Activated T-cell treated with anti-CD3 and anti-CD28 coated beads for 24 hours (primary cell): ENCODE results near the gene NRL.

Experiments
- DNase-seq: peaks from one replicate; pipeline ENCODE4 v3.0.0-alpha.2; 2020; ENCODE audit warnings: low read depth

The NRL gene

DNA sequence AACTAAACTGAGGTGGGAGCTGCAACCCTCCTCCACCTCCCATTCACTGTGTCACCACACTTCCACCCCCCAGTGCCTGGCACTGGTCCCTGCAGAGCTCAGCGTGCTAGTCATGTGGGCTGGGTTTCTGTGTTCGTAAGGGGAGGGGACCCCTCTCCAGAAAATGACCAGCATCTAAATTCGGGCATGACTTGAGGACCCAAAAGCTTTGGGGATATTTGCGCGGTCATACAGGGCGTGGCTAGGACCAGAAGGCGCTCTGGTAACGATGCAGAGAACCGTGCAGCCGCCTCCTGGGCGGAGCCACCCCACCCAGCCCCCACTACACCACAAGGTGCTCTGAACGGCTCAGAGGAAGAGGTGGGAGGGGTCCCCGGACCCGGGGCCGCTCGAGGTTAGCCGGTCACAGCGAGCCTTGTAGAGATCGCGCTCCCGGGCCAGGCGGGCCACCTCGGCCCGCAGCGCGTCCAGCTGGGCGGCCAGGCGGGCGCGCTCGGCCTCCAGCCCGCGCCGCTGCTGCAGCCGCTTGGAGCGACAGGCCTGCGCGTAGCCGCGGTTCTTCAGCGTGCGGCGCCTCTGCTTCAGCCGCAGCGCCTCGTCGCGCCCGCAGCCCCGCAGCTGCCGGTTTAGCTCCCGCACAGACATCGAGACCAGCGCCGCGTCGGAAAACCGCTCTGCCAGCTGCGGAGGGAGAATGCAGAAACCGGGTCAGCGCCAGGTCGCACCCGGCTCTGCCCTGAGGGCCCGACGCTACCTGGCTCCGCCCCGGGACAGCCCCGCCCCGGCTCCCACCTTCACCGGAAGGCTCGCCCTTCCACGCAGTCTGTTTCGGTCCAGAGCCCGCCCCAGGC is 33.6 kb downstream of the NRL start:
- peak; percentile 65 for DNase-seq

DNA sequence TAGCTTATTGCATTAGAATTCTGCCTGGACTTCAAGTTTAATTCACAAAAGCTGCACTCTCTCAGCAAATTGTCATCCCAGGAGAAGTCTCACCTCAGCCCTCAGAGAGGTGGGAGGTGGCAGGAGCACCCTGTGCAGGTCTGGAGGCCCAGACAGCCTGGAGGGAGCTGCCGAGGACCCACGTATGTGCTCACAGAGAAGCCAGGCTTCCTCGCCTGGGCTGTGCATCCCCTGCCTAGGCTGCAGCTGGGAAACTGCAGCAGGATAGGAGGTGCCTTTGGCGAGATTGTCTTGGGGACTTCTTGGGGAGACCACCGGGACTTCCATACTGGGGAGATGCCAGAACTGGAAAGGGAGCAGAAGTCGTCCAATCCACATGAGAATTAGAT is 34.6 kb downstream of the NRL start:
- no peak for DNase-seq

DNA sequence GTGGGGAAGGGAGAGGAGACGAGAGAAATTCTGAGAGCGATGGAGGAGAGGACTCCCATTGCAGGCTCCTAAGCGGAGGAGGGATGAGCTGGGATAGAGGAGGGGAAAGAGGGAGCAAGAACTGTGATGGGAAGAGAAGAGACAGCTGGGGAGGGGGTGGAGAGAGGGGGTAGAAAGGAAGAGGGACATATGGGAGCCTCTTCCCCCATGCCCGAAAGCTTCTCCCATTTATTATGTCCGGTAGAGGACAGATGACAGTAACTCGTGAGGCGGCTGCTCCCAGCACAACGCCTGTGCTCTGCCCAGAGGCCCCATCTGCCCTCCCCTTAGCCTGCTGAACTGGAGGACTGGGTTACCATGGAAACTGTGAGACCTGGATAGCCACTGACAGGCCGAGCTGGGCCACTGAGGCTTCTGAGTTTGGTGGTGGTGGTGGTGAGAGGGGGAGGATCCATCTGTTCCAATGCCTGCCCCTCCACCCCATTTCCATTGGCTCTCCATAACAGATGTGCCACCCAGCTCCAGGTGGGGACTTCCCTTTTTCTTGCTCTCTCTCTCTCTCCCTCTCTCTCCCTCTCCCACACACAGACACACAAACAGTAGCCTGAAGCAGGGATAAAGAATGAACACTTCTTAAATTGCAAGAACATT is 35.1 kb downstream of the NRL start:
- no peak for DNase-seq

DNA sequence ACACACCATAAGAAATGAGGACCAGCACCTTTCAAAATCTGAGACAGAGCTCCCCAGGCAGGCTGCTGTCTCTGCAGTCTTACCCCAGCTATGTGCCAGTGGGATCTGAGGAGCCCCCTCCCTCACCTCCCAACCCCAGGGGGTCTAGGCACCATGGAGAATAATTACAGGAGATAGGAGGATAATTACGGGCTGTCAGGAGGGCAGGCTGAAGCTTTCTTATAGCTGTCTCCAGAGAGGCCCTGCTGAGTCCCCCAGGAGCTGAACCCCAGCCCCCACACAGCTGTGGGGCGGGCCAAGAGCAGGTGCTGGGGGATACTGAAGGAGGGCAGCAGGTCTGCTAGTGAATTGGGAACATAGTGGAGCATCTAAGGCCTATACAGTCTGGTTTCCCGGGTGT is 36.6 kb downstream of the NRL start:
- no peak for DNase-seq

DNA sequence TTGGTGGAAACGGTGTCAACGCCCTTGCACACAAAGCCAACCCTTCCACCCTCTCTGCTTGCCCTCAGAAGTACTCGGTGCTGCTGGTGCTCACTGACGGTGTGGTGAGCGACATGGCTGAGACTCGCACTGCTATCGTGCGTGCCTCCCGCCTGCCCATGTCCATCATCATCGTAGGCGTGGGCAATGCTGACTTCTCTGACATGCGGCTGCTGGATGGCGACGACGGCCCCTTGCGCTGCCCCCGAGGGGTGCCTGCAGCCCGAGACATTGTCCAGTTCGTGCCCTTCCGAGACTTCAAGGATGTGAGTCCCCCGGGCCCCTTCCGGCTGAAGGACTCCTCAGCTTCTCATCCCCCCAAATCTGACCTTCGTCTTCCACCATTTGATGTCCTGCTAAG is 37.7 kb downstream of the NRL start:
- DNase-seq, result no peak

DNA sequence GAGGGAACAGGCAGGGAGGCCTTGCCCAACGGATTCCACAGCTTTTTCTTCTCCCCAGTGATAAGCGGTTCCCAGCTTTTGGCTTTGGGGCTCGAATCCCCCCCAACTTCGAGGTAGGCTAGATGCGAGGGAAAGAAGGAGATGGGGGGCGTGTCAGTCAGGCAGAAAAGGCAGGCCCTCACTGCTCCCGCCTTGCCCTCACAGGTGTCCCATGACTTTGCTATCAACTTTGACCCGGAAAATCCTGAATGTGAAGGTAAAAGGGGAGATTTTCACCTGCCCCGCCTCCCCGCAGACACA is 38.5 kb downstream of the NRL start:
- no peak for DNase-seq

DNA sequence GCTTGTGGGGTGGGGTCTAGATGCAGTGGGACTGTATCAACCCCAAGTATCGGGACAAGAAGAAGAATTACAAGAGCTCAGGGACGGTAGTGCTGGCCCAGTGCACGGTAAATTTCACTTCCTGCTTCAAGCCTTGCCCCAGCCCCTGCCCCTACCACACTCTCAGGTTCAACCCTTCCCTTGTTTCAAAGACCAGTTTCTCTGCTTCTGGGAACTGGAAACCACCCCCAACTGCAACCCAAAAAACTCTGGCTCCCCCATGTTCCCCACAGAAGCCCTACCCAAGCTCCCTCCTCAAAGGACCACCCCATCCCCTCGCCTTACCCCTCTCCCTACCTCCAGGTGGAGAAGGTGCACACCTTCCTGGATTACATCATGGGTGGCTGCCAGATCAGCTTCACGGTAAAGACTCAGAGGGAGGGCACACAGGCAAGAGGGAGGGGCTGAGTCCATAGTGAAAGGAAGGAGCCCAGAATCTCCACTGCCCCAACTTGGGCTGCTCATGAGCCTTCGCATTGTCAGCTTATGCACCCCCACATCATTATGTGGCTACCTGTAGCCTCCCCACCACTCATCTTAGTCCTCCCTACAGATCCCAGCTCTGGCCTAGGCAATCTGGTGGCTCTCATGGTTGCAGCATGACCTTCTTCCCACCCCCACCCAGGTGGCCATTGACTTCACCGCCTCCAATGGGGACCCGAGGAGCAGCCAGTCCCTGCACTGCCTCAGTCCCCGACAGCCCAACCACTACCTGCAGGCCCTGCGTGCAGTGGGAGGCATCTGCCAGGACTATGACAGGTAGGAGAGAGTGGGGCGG is 39.1 kb downstream of the NRL start:
- no peak for DNase-seq

DNA sequence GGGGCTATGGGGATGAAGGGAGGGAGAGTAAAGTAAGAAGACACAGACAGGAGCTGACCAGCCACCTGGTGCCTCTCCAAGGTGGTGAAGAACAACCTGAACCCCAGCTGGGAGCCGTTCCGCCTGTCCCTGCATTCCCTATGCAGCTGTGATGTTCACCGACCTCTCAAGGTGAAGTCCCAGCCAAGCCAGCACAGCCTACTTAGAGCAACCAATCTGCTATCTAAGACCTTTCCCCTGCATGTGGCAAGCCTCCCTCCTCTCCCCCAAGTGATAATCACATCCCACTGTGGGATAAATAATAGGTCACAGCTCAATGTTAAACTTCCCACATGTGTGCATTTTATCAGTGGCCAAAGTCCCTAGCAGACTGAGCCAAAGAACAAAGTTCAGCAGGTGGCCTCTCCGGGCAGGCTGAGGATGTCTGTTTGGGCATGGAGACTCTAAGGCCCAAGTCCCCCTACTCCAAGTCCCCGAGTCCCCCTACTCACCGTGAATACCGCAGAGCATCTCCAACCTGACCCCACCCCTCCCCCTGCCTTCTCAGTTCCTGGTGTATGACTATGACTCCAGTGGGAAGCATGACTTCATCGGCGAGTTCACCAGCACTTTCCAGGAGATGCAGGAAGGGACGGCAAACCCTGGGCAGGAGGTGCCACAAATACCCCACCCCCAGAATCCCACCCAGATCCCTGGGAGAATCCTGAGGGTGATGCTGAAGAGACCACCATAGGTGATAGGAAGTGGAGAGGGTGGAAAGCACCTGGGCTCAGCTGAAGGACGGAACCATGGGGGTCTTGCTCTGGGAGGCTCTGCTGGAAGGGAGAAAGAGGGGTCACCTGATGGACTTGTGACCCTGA is 39.9 kb downstream of the NRL start:
- DNase-seq, result no peak

DNA sequence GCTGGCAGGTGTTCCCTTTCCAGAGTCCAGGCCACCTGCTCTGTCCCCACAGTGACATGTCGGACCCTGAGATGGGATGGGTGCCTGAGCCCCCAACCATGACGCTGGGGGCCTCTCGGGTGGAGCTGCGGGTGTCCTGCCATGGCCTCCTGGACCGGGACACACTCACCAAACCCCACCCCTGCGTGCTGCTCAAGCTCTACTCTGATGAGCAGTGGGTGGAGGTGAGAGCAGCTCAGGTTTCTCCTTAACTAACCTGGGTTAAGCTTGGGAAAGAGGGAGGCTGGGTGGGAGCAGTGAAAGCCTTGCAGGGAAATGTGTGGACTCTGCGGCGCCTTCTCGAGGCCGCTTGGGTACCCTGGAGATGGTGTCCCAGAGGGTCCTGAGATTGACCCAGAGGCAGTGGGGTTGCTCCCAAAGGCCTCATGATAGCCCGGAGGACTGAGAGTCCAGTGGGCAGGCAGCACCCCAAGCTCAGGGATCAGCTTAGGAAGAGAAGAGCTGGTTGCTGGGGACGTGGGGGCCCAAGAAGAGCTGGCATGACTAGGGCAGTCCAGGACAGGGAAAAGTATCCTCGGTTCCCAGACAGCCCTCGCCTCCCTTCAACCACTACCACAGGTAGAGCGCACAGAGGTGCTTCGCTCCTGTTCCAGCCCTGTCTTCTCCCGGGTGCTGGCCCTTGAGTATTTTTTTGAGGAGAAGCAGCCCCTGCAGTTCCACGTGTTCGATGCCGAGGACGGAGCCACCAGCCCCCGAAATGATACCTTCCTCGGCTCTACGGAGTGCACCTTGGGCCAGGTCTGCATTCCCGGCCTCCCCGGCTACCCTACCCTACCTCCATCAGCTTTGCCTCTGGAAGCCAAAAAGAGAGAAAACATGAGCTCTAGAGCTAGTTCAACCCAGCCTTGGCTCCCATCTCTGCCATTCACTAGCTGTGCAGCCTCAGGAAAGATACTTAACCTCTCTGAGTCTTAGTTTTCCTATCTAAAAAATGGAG is 41.6 kb downstream of the NRL start:
- DNase-seq, result no peak

DNA sequence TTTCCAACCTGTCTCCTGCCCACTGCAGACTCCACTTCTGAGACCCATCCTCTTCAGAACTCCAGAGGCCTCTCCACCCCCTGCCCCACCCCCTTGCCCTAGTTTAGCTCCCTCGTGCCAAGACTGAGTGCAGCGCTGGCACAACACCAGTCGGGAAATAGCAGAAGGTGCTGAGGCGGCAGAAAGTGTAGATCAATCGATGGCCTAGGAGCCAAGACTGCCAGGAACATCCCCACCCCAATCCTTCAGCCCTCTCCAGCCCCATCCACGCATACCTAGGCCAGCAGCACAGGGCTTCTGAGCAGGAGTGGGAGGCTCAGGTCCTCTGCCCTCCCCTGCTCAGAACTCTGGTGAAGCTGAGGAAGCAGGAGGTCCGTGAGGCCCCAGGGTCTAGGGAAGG is 42.3 kb downstream of the NRL start:
- no peak for DNase-seq

DNA sequence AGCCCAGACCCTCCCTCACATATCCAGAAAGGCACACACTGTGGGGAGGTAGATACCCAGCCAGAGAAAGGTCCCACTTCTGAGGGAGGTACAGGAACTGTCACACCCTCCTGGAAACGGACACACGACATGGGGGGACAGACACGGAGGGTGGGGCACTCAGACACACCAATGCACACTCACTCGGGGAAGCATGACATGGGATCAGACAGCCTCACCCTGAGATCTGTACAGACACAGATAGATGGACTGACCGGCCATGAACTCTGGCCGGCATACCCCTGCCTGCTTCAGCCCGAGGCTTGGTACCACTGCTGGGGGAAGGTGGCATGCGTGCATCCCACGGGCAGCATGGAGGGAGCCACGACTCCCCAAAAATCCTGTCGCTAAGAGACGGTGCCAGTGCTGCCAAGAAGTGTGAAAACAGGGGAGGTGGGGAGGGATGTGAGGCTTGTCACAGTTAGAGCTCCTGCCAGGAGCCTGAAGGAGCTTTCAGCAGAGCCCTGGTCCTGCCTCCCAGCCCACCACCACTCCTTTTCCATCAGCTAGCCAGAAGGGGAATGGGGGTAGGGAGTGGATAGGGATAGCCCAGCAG is 42.8 kb downstream of the NRL start:
- DNase-seq, result no peak

DNA sequence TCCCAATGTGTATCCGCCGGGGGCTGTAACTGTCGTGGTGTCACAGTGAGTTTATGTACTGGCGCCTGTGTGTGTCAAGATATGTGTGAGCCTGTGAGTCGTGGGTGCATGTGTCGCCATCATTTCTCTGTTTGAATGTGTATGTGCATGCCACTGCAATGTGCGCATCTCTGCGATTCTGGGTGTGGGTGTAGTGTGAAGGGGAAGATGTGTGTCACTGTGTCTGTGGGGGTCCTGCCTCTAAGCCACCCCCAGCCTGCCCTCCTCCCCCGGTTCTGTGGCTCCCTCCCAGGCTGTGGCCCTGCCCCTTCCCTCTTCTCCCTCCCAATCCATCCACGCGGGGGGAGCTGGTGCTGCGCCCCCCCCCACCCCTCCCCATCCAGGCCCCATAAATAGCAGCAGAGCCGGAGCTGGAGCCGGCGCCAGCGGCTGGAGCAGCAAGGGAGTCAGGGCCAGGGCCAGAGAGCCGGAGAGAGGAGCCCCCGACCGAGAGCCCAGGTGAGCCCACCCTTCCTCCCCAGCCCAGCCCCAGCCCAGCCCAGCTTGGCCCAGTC is 43.5 kb downstream of the NRL start, which contains the start of gene CPNE6:
TSS of gene CPNE6 (plus strand) at position 419 of the 554 bp plus-strand sequence. CDS start 1,375 bp downstream, outside the sequence.
- peak; percentile 37 for DNase-seq

DNA sequence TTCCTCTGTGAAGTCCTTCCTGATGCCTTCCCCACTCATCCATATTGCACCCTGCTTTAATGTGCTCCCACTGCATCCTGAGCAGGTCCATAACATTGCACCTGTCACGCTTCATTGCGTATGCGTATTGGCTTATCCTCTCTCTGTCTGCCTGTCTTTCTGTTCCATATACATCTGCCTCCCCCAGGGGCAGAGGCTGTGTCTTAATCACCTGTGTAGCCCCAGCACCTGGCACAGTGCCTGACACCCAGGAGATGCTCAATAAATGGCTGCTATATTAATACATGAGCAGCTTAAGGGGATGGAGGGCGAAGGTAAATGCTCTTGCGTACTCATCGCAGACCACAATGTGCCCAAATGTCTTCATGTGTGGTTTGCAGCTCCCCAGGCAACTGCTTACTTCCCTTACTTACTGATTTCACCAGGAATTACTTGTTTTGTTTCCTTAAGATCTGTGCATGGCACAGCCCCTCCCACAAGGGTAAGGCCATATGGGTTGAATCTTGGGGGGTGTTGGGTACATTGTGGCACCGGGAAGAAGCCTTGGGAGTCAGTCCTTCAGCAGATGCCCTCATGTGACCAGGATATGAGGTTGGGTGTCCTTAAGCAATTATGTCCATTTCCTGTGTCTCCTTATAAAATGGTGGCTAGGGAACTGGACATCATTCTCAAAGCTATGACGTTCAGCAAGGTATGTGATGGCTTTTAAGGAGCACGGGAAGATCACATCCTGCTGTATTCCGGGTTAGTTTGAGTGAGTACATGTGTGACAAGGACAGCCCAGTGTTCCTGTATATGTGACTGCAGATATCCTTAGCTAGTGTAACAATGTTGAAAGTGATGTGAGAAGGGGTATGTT is 44.2 kb downstream of the NRL start:
- DNase-seq, result no peak

DNA sequence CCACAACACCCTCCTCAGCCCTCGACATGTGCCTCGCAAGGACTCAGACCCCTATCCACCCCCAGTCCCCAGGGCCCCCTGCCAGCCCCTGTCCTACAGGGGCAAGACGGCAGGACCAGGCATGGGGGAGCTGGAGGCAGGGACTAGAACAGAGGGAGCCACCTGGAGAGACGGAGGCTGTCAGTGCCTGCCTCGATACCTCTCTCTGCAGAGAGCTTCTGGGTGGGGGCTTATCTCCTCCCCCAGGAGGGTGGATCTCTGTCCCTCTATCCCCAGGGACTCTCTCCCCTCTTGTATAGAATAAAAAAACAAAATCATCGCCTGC is 45.4 kb downstream of the NRL start:
- no peak for DNase-seq

DNA sequence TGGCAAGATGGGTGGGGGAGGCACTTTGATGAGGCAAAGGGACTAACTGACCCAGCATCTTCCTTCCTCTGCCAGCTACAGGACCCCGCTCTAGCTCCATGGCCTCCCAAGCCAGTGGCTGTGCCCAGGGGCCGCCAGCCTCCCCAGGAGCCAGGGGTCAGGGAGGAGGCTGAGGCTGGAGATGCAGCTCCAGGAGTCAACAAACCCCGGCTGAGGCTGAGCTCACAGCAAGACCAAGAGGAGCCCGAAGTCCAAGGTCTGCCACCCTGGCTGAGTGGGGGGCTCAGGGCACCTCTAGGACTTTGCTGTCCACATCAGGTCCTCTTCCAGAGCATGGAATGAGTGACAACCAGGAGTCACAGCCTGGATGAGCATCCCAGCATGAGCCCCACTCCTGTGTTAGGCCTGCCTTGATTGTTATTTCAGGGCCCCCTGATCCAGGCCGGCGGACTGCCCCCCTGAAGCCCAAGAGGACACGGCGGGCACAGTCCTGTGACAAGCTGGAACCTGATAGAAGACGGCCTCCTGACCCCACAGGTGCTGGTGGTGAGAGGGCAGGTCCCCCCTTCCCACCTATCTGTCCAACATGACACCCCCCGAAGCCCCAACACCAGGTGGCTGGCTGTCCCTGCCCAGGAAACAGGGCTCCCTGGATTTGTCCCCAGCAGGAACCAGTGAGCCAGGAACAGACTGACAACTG is 45.9 kb downstream of the NRL start:
- no peak for DNase-seq

DNA sequence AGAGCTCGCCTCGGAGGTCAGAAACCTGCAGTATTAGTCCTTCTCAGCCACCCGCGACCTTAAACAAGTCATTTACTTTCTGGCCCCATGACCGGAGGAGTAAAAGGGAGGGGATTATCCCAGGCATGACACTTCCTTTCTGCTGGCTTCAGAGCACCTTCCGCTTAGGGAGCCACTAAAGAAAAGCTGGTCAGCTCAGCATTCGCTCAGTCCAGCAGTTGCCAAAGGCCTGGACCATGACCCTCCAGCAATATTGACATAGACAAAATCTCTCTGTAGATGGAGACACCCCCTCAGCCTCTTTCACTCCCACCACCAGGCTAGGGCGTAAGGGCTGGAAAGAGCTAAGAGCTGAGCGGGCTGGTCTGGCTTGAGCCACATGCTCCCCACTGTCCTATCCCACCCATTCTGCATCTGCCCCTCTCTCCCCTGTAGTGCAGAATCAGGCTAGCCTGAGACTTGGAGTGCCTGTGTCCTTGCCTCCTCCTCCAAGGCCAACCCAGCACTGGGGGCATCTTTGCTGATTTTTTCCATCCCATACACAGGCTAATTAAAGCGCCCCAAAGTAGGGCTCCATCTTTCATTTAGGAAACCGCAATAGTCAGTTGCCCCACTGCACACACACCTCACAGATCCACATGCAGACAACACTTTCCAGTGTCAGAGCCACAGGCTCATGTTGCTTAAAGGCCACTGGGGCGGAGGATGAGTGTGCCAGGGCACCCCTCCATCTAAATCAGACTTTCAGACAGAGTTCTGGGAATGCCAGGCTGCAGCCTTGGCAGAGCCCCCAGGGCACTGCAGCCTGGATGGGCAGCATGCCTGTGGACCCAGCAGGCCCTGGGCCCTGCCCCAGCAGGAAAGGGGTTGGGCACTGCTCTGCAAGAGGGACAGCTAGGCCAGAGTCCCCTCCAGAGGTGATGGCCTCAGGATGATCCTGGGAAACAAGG is 47.3 kb downstream of the NRL start:
- no peak for DNase-seq

DNA sequence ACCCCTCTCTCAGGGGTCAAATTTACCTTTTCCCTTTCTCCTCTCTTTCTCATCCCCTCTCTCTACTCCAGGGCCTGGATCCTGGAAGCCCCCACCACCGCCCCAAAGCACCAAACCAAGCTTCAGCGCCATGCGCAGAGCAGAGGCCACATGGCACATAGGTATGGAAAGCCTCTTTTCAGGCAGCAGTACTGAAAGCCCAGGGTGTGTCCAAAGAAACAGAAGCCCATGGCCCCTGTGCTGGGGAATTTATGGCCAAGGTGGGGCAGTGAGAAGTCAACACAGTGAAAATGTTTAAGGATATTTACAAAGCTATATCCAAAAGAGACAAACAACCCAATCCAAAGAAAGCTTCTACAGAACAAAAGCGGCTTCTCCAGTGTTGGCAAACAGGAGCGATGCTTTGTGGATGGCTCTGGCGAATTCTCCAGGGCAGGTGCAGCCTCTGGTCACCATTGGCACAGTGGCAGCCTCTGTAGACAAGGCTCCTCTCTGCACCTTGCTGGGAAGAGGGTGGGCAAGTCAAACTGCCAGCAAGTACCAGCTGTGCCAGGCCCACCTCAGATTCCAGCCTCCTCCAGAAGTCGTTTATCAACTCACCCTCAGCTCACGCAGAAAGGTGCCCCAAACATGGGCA is 48.1 kb downstream of the NRL start:
- no peak for DNase-seq
